Endodermal cell (in vitro differentiated cells): ENCODE data around the gene KIF17. TPM values are rescaled to one million over a fixed set of nuclear protein-coding genes. Genes with fewer than 3 reads are reported as not detected.

Experiments used
- DNase-seq: peaks from one replicate; pipeline ENCODE4 v3.0.0-alpha.2; 2017
- H3K27ac ChIP-seq: 2 replicates; pipeline ENCODE4 v1.5.1; 2013; ENCODE audit warnings: mild to moderate bottlenecking, low read depth, low read length, moderate library complexity
- H3K27me3 ChIP-seq: 2 replicates; pipeline ENCODE4 v1.6.1; 2013; ENCODE audit warnings: mild to moderate bottlenecking, low read length, moderate library complexity; ENCODE audit not compliant: insufficient read depth, control insufficient read depth, poor library complexity, severe bottlenecking
- H3K36me3 ChIP-seq: 2 replicates; pipeline ENCODE4 v1.7.0; 2013; ENCODE audit warnings: mild to moderate bottlenecking, low read length, moderate library complexity; ENCODE audit not compliant: control insufficient read depth, insufficient read depth
- H3K4me1 ChIP-seq: one replicate; pipeline ENCODE4 v1.7.0; 2013; ENCODE audit warnings: low read length; ENCODE audit not compliant: control insufficient read depth, insufficient read depth
- H3K4me3 ChIP-seq: 2 replicates; pipeline ENCODE4 v1.5.1; 2013; ENCODE audit warnings: mild to moderate bottlenecking, low read length, moderate library complexity
- H3K9ac ChIP-seq: 2 replicates; pipeline ENCODE4 v1.6.1; 2013; ENCODE audit warnings: mild to moderate bottlenecking, low read length, moderate library complexity; ENCODE audit not compliant: poor library complexity, severe bottlenecking; ENCODE audit errors: extremely low read depth
- H3K9me3 ChIP-seq: 2 replicates; pipeline ENCODE4 v1.6.1; 2013; ENCODE audit warnings: mild to moderate bottlenecking, low read length, moderate library complexity; ENCODE audit not compliant: control insufficient read depth
- H3K27ac Mint-ChIP-seq: 2 replicates; pipeline ENCODE4 v1.8.0; 2020; ENCODE audit warnings: mixed read lengths
- H3K27me3 Mint-ChIP-seq: 2 replicates; pipeline ENCODE4 v1.8.0; 2021; ENCODE audit warnings: mild to moderate bottlenecking, mixed read lengths; ENCODE audit not compliant: insufficient read depth
- H3K36me3 Mint-ChIP-seq: 2 replicates; pipeline ENCODE4 v1.8.0; 2020; ENCODE audit warnings: low read depth, mixed read lengths
- H3K4me1 Mint-ChIP-seq: 2 replicates; pipeline ENCODE4 v1.8.0; 2020; ENCODE audit warnings: mixed read lengths
- H3K4me3 Mint-ChIP-seq: 2 replicates; pipeline ENCODE4 v1.8.0; 2020; ENCODE audit warnings: mild to moderate bottlenecking, moderate library complexity, mixed read lengths
- H3K9me3 Mint-ChIP-seq: 2 replicates; pipeline ENCODE4 v1.8.0; 2020; ENCODE audit warnings: mild to moderate bottlenecking, mixed read lengths
- CTCF ChIP-seq: fragments of 200-600 bp; sonication (generic); conservative IDR thresholded peaks from 2 replicates; pipeline ENCODE4 v1.5.0; 2021; ENCODE audit warnings: antibody characterized with exemption, mild to moderate bottlenecking
- WGBS, 2 experiments: methylation state at CpG; one replicate each; pipeline versions ENCODE4 v1.1.5 to v1.1.7; 2013; ENCODE audit warnings: missing lambda C conversion rate in 2 of 2, mixed read lengths in 1 of 2; ENCODE audit not compliant: insufficient coverage in 1 of 2, insufficient read length in 1 of 2; 5-methylcytosine and 5-hydroxymethylcytosine counted together
- total RNA-seq, 2 donors: library from RNA; stranded (reverse); fragmentation: NEBNext Ultra II Directional in 1 of 2; extraction: Animal tissue kit (Norgen Biotek cat#: 25700) in 1 of 2; gene quantifications; 2 replicates in 1 of 2; 3 replicates in 1 of 2; pipeline ENCODE4 v1.2.1, GENCODE V29; 2021

The KIF17 gene
- total RNA-seq, 2 donors from 2014 or later, result 4.2 to 8.0 TPM

- Histone ChIP-seq H3K4me3 (no peak overlapping the region), H3K27me3 (no peaks in the 10 kb centered on the region), H3K4me1 (peaks cover 6% of the 10 kb centered on the region), H3K9ac (no peak overlapping the region), H3K9me3 (no peaks in the 10 kb centered on the region), H3K36me3 (peaks cover 83% of the 10 kb centered on the region), H3K27ac (no peak overlapping the region)
- DNase-seq, result no peak
- Mint-ChIP-seq H3K9me3 (no peaks in the 10 kb centered on the region), H3K36me3 (peaks cover 89% of the 10 kb centered on the region), H3K4me3 (no peak overlapping the region), H3K27me3 (no peaks in the 10 kb centered on the region), H3K27ac (no peak overlapping the region), H3K4me1 (peaks cover 21% of the 10 kb centered on the region)
- 98 to 100% methylated on average over 1 to 3 of the region's 3 CpGs for WGBS, 2 experiments
- no peak for TF ChIP-seq CTCF
Observed at GRCh38 chr1:20763417-20763816, 45.6 kb upstream of the KIF17 start.

GRCh38 chr1:20760322-20760721, 42.5 kb upstream of the KIF17 start:
- H3K36me3 ChIP-seq, result peaks cover 83% of the 10 kb centered on the region
- no peak for TF ChIP-seq CTCF
- H3K27ac Mint-ChIP-seq, result no peak overlapping the region

GRCh38 chr1:20753589-20753988, 35.8 kb upstream of the KIF17 start:
- DNase-seq, result no peak
- Mint-ChIP-seq H3K27ac (no peak overlapping the region), H3K4me3 (no peak overlapping the region), H3K36me3 (peaks cover 68% of the 10 kb centered on the region), H3K4me1 (peaks cover 4% of the 10 kb centered on the region), H3K9me3 (peaks cover 1% of the 10 kb centered on the region), H3K27me3 (no peaks in the 10 kb centered on the region)
- TF ChIP-seq CTCF, result no peak
- H3K27me3 ChIP-seq, result no peaks in the 10 kb centered on the region
- H3K9ac ChIP-seq, result no peak overlapping the region
- no peak overlapping the region for H3K27ac ChIP-seq
- no peaks in the 10 kb centered on the region for H3K9me3 ChIP-seq
- H3K4me1 ChIP-seq, result no peaks in the 10 kb centered on the region
- H3K4me3 ChIP-seq, result no peak overlapping the region
- peaks cover 68% of the 10 kb centered on the region for H3K36me3 ChIP-seq
- WGBS, 2 experiments, result 96 to 100% methylated on average over 2 to 3 of the region's 3 CpGs

More at GRCh38 chr1:20760322-20760721, 42.5 kb upstream of the KIF17 start:
- 94 to 96% methylated on average over 5 to 6 of the region's 6 CpGs for WGBS, 2 experiments
- no peaks in the 10 kb centered on the region for H3K9me3 ChIP-seq
- no peaks in the 10 kb centered on the region for H3K27me3 ChIP-seq
- peaks cover 86% of the 10 kb centered on the region for H3K36me3 Mint-ChIP-seq
- peaks cover 6% of the 10 kb centered on the region for H3K4me1 ChIP-seq
- DNase-seq, result no peak
- H3K4me3 ChIP-seq, result no peak overlapping the region
- peaks cover 1% of the 10 kb centered on the region for H3K9me3 Mint-ChIP-seq
- no peak overlapping the region for H3K27ac ChIP-seq
- H3K4me1 Mint-ChIP-seq, result peaks cover 21% of the 10 kb centered on the region
- no peaks in the 10 kb centered on the region for H3K27me3 Mint-ChIP-seq
- H3K4me3 Mint-ChIP-seq, result no peak overlapping the region
- no peak overlapping the region for H3K9ac ChIP-seq
